PC-9 (cell line): ENCODE results near the gene C6orf141.

Experiments used
- EZH2 ChIP-seq: fragments of 200-600 bp; sonication (generic); IDR thresholded peaks from 2 replicates; pipeline ENCODE4 v1.8.0; 2017; ENCODE audit warnings: antibody characterized with exemption, low read depth
- TF ChIP-seq, protein P1 (sequence below): fragments of 200-600 bp; sonication (generic); conservative IDR thresholded peaks from 2 replicates; pipeline ENCODE4 v1.6.1; 2017; ENCODE audit warnings: mixed run types, antibody characterized with exemption, mild to moderate bottlenecking, moderate library complexity

DNA sequence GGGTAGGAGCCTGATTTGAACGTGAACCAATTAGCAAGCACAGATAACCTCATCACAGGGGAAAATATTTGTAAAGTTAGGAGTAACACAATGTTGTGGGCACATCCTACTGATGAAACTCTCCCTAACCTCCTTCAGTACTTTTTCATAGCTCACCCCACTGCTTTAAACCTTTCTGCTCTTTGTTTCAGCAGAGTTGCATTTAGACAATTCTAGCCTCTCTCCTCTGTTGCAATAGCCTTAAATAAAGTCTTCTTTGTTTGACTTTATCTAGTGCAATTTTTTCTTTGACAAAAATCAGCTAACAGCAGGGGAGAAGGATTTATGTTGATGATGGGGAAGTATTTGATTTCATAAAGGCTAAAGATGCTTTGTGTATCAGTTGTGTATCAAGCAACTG is 14.1 kb downstream of the C6orf141 start:
- TF ChIP-seq, protein P1, sequence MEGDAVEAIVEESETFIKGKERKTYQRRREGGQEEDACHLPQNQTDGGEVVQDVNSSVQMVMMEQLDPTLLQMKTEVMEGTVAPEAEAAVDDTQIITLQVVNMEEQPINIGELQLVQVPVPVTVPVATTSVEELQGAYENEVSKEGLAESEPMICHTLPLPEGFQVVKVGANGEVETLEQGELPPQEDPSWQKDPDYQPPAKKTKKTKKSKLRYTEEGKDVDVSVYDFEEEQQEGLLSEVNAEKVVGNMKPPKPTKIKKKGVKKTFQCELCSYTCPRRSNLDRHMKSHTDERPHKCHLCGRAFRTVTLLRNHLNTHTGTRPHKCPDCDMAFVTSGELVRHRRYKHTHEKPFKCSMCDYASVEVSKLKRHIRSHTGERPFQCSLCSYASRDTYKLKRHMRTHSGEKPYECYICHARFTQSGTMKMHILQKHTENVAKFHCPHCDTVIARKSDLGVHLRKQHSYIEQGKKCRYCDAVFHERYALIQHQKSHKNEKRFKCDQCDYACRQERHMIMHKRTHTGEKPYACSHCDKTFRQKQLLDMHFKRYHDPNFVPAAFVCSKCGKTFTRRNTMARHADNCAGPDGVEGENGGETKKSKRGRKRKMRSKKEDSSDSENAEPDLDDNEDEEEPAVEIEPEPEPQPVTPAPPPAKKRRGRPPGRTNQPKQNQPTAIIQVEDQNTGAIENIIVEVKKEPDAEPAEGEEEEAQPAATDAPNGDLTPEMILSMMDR = no peak
- TF ChIP-seq EZH2 = no peak
